Activated T-helper 17 cell treated with anti-CD3 and anti-CD28 coated beads, Interleukin-2, amount 50 U/mL, for 72 hours (primary cell): ENCODE results near the gene MINDY4B. TPM values are rescaled to one million over a fixed set of nuclear protein-coding genes. Genes with fewer than 3 reads are reported as not detected.

Experiments
- ATAC-seq: fragments of 150-1000 bp; cut with Tn5 transposase; replicated peaks from 2 replicates; pipeline ENCODE4 v1.10.0; 2021; ENCODE audit warnings: mild to moderate bottlenecking, moderate library complexity
- H3K27ac Mint-ChIP-seq: one replicate; pipeline ENCODE4 v1.8.0; 2022; ENCODE audit warnings: mixed read lengths
- H3K27me3 Mint-ChIP-seq: one replicate; pipeline ENCODE4 v1.8.0; 2022; ENCODE audit warnings: mixed read lengths
- H3K36me3 Mint-ChIP-seq: one replicate; pipeline ENCODE4 v1.8.0; 2022; ENCODE audit warnings: low read depth, mild to moderate bottlenecking, mixed read lengths
- H3K4me1 Mint-ChIP-seq: one replicate; pipeline ENCODE4 v1.8.0; 2022; ENCODE audit warnings: mixed read lengths
- H3K4me3 Mint-ChIP-seq: one replicate; pipeline ENCODE4 v1.8.0; 2022; ENCODE audit warnings: mild to moderate bottlenecking, mixed read lengths
- H3K9me3 Mint-ChIP-seq: one replicate; pipeline ENCODE4 v1.8.0; 2022; ENCODE audit warnings: mixed read lengths
- total RNA-seq, 2 donors: library from RNA; stranded (reverse); gene quantifications; one replicate each; pipeline ENCODE4 v1.2.3, GENCODE V29; 2022

The MINDY4B gene
- not detected for total RNA-seq

GRCh38 chr3:150905339-150905738, at the start of gene MINDY4B:
Gene MINDY4B (minus strand): TSS chr3:150905439. CDS start chr3:150905439, 0 bp downstream.
- Mint-ChIP-seq H3K4me3 (no peak within 1 kb of the TSS), H3K27me3 (peaks cover 35% of the 10 kb centered on the region), H3K36me3 (no peaks in the 10 kb centered on the region), H3K27ac (no peak within 1 kb of the TSS), H3K4me1 (no peaks in the 10 kb centered on the region), H3K9me3 (no peaks in the 10 kb centered on the region)
- no peak for ATAC-seq

GRCh38 chr3:150951923-150952322, 46.7 kb upstream of the MINDY4B start:
- Mint-ChIP-seq H3K27ac (no peak overlapping the region), H3K27me3 (peaks cover 23% of the 10 kb centered on the region), H3K4me1 (no peaks in the 10 kb centered on the region), H3K36me3 (no peaks in the 10 kb centered on the region), H3K9me3 (no peaks in the 10 kb centered on the region), H3K4me3 (no peak overlapping the region)
- no peak for ATAC-seq

GRCh38 chr3:150945226-150946032, 40.2 kb upstream of the MINDY4B start:
- H3K4me1 Mint-ChIP-seq, result no peaks in the 10 kb centered on the region
- H3K9me3 Mint-ChIP-seq, result no peaks in the 10 kb centered on the region
- no peaks in the 10 kb centered on the region for H3K36me3 Mint-ChIP-seq
- peaks cover 29% of the 10 kb centered on the region for H3K27me3 Mint-ChIP-seq
- no peak overlapping the region for H3K27ac Mint-ChIP-seq
- no peak for ATAC-seq
- H3K4me3 Mint-ChIP-seq, result no peak overlapping the region

- Mint-ChIP-seq H3K36me3 (no peaks in the 10 kb centered on the region), H3K4me3 (no peak overlapping the region), H3K9me3 (no peaks in the 10 kb centered on the region), H3K27me3 (peaks cover 37% of the 10 kb centered on the region), H3K4me1 (no peaks in the 10 kb centered on the region), H3K27ac (no peak overlapping the region)
- no peak for ATAC-seq
These were observed 37.0 kb upstream of the MINDY4B start for GRCh38 chr3:150942221-150942620.

GRCh38 chr3:150936693-150937092, 31.5 kb upstream of the MINDY4B start:
- ATAC-seq, result no peak
- Mint-ChIP-seq H3K4me3 (no peak overlapping the region), H3K27me3 (peaks cover 33% of the 10 kb centered on the region), H3K36me3 (no peaks in the 10 kb centered on the region), H3K27ac (no peak overlapping the region), H3K4me1 (no peaks in the 10 kb centered on the region), H3K9me3 (no peaks in the 10 kb centered on the region)

- ATAC-seq, result peak; percentile 45
- peaks cover 40% of the 10 kb centered on the region for H3K27me3 Mint-ChIP-seq
- H3K27ac Mint-ChIP-seq, result no peak overlapping the region
- no peaks in the 10 kb centered on the region for H3K4me1 Mint-ChIP-seq
- no peaks in the 10 kb centered on the region for H3K9me3 Mint-ChIP-seq
- no peaks in the 10 kb centered on the region for H3K36me3 Mint-ChIP-seq
- H3K4me3 Mint-ChIP-seq, result no peak overlapping the region
These were observed 28.3 kb upstream of the MINDY4B start for GRCh38 chr3:150933473-150933995.

GRCh38 chr3:150931745-150932144, 26.5 kb upstream of the MINDY4B start:
- H3K9me3 Mint-ChIP-seq, result no peaks in the 10 kb centered on the region
- H3K27me3 Mint-ChIP-seq, result peaks cover 30% of the 10 kb centered on the region
- no peak for ATAC-seq
- H3K36me3 Mint-ChIP-seq, result no peaks in the 10 kb centered on the region
- no peak overlapping the region for H3K27ac Mint-ChIP-seq
- H3K4me1 Mint-ChIP-seq, result no peaks in the 10 kb centered on the region
- no peak overlapping the region for H3K4me3 Mint-ChIP-seq

- Mint-ChIP-seq H3K27me3 (peaks cover 28% of the 10 kb centered on the region), H3K27ac (no peak overlapping the region), H3K4me1 (no peaks in the 10 kb centered on the region)
These were observed 25.6 kb upstream of the MINDY4B start for GRCh38 chr3:150930839-150931238.

GRCh38 chr3:150928234-150928633, 23.0 kb upstream of the MINDY4B start:
- peaks cover 33% of the 10 kb centered on the region for H3K27me3 Mint-ChIP-seq
- H3K27ac Mint-ChIP-seq, result no peak overlapping the region

More at GRCh38 chr3:150930839-150931238, 25.6 kb upstream of the MINDY4B start:
- Mint-ChIP-seq H3K9me3 (no peaks in the 10 kb centered on the region), H3K4me3 (no peak overlapping the region), H3K36me3 (no peaks in the 10 kb centered on the region)
- no peak for ATAC-seq

GRCh38 chr3:150926328-150926727, 21.1 kb upstream of the MINDY4B start:
- Mint-ChIP-seq H3K4me1 (no peaks in the 10 kb centered on the region), H3K9me3 (no peaks in the 10 kb centered on the region)

More at GRCh38 chr3:150928234-150928633, 23.0 kb upstream of the MINDY4B start:
- Mint-ChIP-seq H3K36me3 (no peaks in the 10 kb centered on the region), H3K4me3 (no peak overlapping the region), H3K9me3 (no peaks in the 10 kb centered on the region), H3K4me1 (no peaks in the 10 kb centered on the region)
- no peak for ATAC-seq

GRCh38 chr3:150925751-150926201, 20.5 kb upstream of the MINDY4B start:
- peak; percentile 82 for ATAC-seq
- Mint-ChIP-seq H3K27ac (no peak overlapping the region), H3K4me3 (peak overlapping the region; percentile 48), H3K36me3 (no peaks in the 10 kb centered on the region), H3K27me3 (peaks cover 17% of the 10 kb centered on the region), H3K4me1 (no peaks in the 10 kb centered on the region), H3K9me3 (no peaks in the 10 kb centered on the region)

More at GRCh38 chr3:150926328-150926727, 21.1 kb upstream of the MINDY4B start:
- Mint-ChIP-seq H3K36me3 (no peaks in the 10 kb centered on the region), H3K4me3 (peak overlapping the region; percentile 48), H3K27ac (no peak overlapping the region), H3K27me3 (peaks cover 21% of the 10 kb centered on the region)
- ATAC-seq, result no peak

- H3K36me3 Mint-ChIP-seq, result no peaks in the 10 kb centered on the region
- no peaks in the 10 kb centered on the region for H3K9me3 Mint-ChIP-seq
- no peak overlapping the region for H3K27ac Mint-ChIP-seq
- ATAC-seq, result no peak
- peaks cover 24% of the 10 kb centered on the region for H3K27me3 Mint-ChIP-seq
- no peaks in the 10 kb centered on the region for H3K4me1 Mint-ChIP-seq
- no peak overlapping the region for H3K4me3 Mint-ChIP-seq
These were observed 17.4 kb upstream of the MINDY4B start for GRCh38 chr3:150922611-150923010.

- H3K9me3 Mint-ChIP-seq, result no peaks in the 10 kb centered on the region
- H3K4me1 Mint-ChIP-seq, result no peaks in the 10 kb centered on the region
- H3K4me3 Mint-ChIP-seq, result no peak overlapping the region
- peaks cover 28% of the 10 kb centered on the region for H3K27me3 Mint-ChIP-seq
- no peak overlapping the region for H3K27ac Mint-ChIP-seq
- ATAC-seq, result no peak
- H3K36me3 Mint-ChIP-seq, result no peaks in the 10 kb centered on the region
These were observed 16.0 kb upstream of the MINDY4B start for GRCh38 chr3:150921209-150921608.

- Mint-ChIP-seq H3K4me3 (no peak overlapping the region), H3K4me1 (no peaks in the 10 kb centered on the region), H3K27me3 (peaks cover 23% of the 10 kb centered on the region), H3K36me3 (no peaks in the 10 kb centered on the region), H3K9me3 (no peaks in the 10 kb centered on the region), H3K27ac (no peak overlapping the region)
- no peak for ATAC-seq
These were observed 15.0 kb upstream of the MINDY4B start for GRCh38 chr3:150920236-150920635.

GRCh38 chr3:150917951-150918350, 12.7 kb upstream of the MINDY4B start:
- no peak for ATAC-seq
- Mint-ChIP-seq H3K4me1 (no peaks in the 10 kb centered on the region), H3K27ac (no peak overlapping the region), H3K27me3 (peaks cover 18% of the 10 kb centered on the region), H3K4me3 (no peak overlapping the region), H3K36me3 (no peaks in the 10 kb centered on the region), H3K9me3 (no peaks in the 10 kb centered on the region)
